Measurements from ENCODE around the gene SGTA. TPM values are rescaled to one million over a fixed set of nuclear protein-coding genes. Genes with fewer than 3 reads are reported as not detected.

Gene SGTA
- total RNA-seq, 1 donor from 2014 or later, result 25.6 TPM

- H3K9ac ChIP-seq (ENCODE audit: low read depth in 1 of 3, low read length in 3 of 3), result no peak within 1 kb of the TSS
- peaks cover 29 to 40% (median 38%) of the 10 kb centered on the region in 3 donors for H3K27me3 ChIP-seq (ENCODE audit: control insufficient read depth in 3 of 3, insufficient read depth in 3 of 3, low read length in 3 of 3)
- H3K4me3 ChIP-seq (ENCODE audit: low read length in 3 of 3), result no peak within 1 kb of the TSS
- H3K9me3 ChIP-seq (ENCODE audit: control insufficient read depth in 3 of 3, low read length in 3 of 3), result no peaks in the 10 kb centered on the region
- peaks cover 11 to 18% (median 15%) of the 10 kb centered on the region in 3 donors for H3K4me1 ChIP-seq (ENCODE audit: control insufficient read depth in 3 of 3, insufficient read depth in 3 of 3, low read length in 3 of 3)
- H3K27ac ChIP-seq (ENCODE audit: low read depth, low read length), result no peak within 1 kb of the TSS
- H3K36me3 ChIP-seq (ENCODE audit: control insufficient read depth in 3 of 3, insufficient read depth in 3 of 3, low read length in 3 of 3), result no peaks in the 10 kb centered on the region
Observed at GRCh38 chr19:2720777-2721569, 62.1 kb downstream of the SGTA start, which contains the start of gene DIRAS1. DIRAS1 (minus strand) TSS chr19:2721372; CDS start chr19:2717806, 3,566 bp downstream.

DNA sequence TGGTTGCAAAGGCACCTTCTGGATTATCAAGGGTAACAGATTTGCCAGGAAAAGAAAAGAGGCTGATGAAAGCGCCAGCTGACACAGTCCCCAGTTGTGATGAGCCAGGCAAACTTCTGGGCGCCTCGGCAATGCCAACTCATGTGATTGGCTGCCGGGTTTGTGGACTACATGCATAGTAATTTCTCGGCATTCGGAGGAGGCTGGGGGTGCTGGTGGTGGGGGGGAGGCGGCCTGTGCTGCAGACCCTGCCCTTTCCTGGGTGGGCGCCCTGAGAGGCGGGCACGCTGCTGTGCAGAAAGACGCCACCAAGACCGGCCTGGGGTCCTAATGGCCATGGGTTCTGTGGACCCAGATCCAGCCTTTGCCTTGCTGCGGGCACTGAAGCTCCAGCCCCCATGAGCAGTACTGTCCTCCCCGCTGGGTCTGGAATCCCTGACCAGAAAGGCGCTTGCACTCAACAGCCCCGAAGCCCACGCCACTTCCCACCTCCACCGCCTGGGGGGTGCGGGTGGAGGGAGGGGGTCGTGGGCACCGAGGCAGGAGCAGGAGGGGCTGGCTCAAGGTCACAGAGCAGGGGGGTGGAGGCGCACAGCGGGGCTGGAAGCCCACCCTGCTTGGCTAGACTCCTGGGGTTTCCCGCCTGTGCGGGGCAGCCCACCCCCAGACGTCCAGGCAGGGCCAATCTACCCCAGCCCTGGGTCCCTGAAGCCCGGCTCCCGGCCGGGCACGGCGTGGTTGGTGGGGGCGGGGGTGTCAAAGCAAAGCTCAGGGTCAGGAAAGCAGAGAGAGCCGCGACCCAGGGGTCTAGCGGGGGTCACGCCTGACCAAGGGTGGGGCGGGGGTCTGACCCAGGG, 62.9 kb downstream of the SGTA start:
- Histone ChIP-seq H3K27ac (ENCODE audit: low read depth, low read length) (no peak overlapping the region), H3K9me3 (ENCODE audit: control insufficient read depth in 3 of 3, low read length in 3 of 3) (peaks cover 3 to 5% (median 5%) of the 10 kb centered on the region in 3 donors), H3K36me3 (ENCODE audit: control insufficient read depth in 3 of 3, insufficient read depth in 3 of 3, low read length in 3 of 3) (no peaks in the 10 kb centered on the region), H3K27me3 (ENCODE audit: control insufficient read depth in 3 of 3, insufficient read depth in 3 of 3, low read length in 3 of 3) (peaks cover 24 to 42% (median 41%) of the 10 kb centered on the region in 3 donors), H3K4me3 (ENCODE audit: low read length in 3 of 3) (no peak overlapping the region), H3K4me1 (ENCODE audit: control insufficient read depth in 3 of 3, insufficient read depth in 3 of 3, low read length in 3 of 3) (peaks cover 11 to 18% (median 15%) of the 10 kb centered on the region in 3 donors), H3K9ac (ENCODE audit: low read depth in 1 of 3, low read length in 3 of 3) (no peak overlapping the region)

- H3K4me3 ChIP-seq (ENCODE audit: low read length in 3 of 3), result no peak overlapping the region
- H3K9me3 ChIP-seq (ENCODE audit: control insufficient read depth in 3 of 3, low read length in 3 of 3), result peaks cover 5 to 9% (median 6%) of the 10 kb centered on the region in 3 donors
- peaks cover 26 to 48% (median 40%) of the 10 kb centered on the region in 3 donors for H3K27me3 ChIP-seq (ENCODE audit: control insufficient read depth in 3 of 3, insufficient read depth in 3 of 3, low read length in 3 of 3)
- no peak overlapping the region for H3K27ac ChIP-seq (ENCODE audit: low read depth, low read length)
- H3K4me1 ChIP-seq (ENCODE audit: control insufficient read depth in 3 of 3, insufficient read depth in 3 of 3, low read length in 3 of 3), result peaks cover 11 to 18% (median 15%) of the 10 kb centered on the region in 3 donors
- H3K9ac ChIP-seq (ENCODE audit: low read depth in 1 of 3, low read length in 3 of 3), result no peak overlapping the region
- no peaks in the 10 kb centered on the region for H3K36me3 ChIP-seq (ENCODE audit: control insufficient read depth in 3 of 3, insufficient read depth in 3 of 3, low read length in 3 of 3)
Observed at GRCh38 chr19:2719232-2719735, 63.8 kb downstream of the SGTA start.

- no peaks in the 10 kb centered on the region for H3K36me3 ChIP-seq (ENCODE audit: control insufficient read depth in 3 of 3, insufficient read depth in 3 of 3, low read length in 3 of 3)
- H3K4me3 ChIP-seq (ENCODE audit: low read length in 3 of 3), result no peak overlapping the region
- peaks cover 26 to 45% (median 30%) of the 10 kb centered on the region in 3 donors for H3K27me3 ChIP-seq (ENCODE audit: control insufficient read depth in 3 of 3, insufficient read depth in 3 of 3, low read length in 3 of 3)
- H3K9ac ChIP-seq (ENCODE audit: low read depth in 1 of 3, low read length in 3 of 3), result no peak overlapping the region
- H3K9me3 ChIP-seq (ENCODE audit: control insufficient read depth in 3 of 3, low read length in 3 of 3), result peaks cover 5 to 9% (median 6%) of the 10 kb centered on the region in 3 donors
- H3K4me1 ChIP-seq (ENCODE audit: control insufficient read depth in 3 of 3, insufficient read depth in 3 of 3, low read length in 3 of 3), result peaks cover 8 to 11% (median 9%) of the 10 kb centered on the region in 3 donors
- no peak overlapping the region for H3K27ac ChIP-seq (ENCODE audit: low read depth, low read length)
Observed at GRCh38 chr19:2717638-2718541, 65.2 kb downstream of the SGTA start.

GRCh38 chr19:2716722-2717637, 66.1 kb downstream of the SGTA start:
- H3K27ac ChIP-seq (ENCODE audit: low read depth, low read length), result no peak overlapping the region
- peaks cover 4 to 6% (median 5%) of the 10 kb centered on the region in 3 donors for H3K4me1 ChIP-seq (ENCODE audit: control insufficient read depth in 3 of 3, insufficient read depth in 3 of 3, low read length in 3 of 3)
- no peak overlapping the region for H3K9ac ChIP-seq (ENCODE audit: low read depth in 1 of 3, low read length in 3 of 3)
- H3K36me3 ChIP-seq (ENCODE audit: control insufficient read depth in 3 of 3, insufficient read depth in 3 of 3, low read length in 3 of 3), result no peaks in the 10 kb centered on the region
- H3K4me3 ChIP-seq (ENCODE audit: low read length in 3 of 3), result no peak overlapping the region
- peaks cover 19 to 36% (median 20%) of the 10 kb centered on the region in 3 donors for H3K27me3 ChIP-seq (ENCODE audit: control insufficient read depth in 3 of 3, insufficient read depth in 3 of 3, low read length in 3 of 3)
- peaks cover 5 to 9% (median 6%) of the 10 kb centered on the region in 3 donors for H3K9me3 ChIP-seq (ENCODE audit: control insufficient read depth in 3 of 3, low read length in 3 of 3)

DNA sequence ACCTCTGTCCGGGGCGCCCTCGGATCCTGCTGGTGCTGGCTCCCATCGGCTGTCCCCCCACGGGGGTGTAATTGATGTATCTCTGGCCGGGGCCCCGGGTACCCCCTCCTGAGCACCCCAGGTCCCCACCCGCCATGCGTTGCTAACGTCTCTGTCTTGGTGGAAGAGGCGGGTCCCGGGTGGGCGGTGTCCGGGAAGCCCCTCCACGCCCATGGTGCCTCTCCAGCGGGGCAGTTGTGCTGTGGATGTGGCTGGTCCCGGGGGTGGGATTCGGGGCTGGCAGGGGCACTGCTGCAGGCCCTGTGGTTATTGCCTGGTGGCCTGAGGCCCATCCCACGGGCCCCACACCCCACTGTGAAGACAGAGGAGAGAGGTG, 66.8 kb downstream of the SGTA start:
- H3K4me1 ChIP-seq (ENCODE audit: control insufficient read depth in 3 of 3, insufficient read depth in 3 of 3, low read length in 3 of 3), result peaks cover 4 to 6% (median 5%) of the 10 kb centered on the region in 3 donors
- no peak overlapping the region for H3K4me3 ChIP-seq (ENCODE audit: low read length in 3 of 3)
- peaks cover 21 to 33% (median 24%) of the 10 kb centered on the region in 3 donors for H3K27me3 ChIP-seq (ENCODE audit: control insufficient read depth in 3 of 3, insufficient read depth in 3 of 3, low read length in 3 of 3)
- H3K9ac ChIP-seq (ENCODE audit: low read depth in 1 of 3, low read length in 3 of 3), result no peak overlapping the region
- no peak overlapping the region for H3K27ac ChIP-seq (ENCODE audit: low read depth, low read length)
- H3K36me3 ChIP-seq (ENCODE audit: control insufficient read depth in 3 of 3, insufficient read depth in 3 of 3, low read length in 3 of 3), result no peaks in the 10 kb centered on the region
- H3K9me3 ChIP-seq (ENCODE audit: control insufficient read depth in 3 of 3, low read length in 3 of 3), result peaks cover 5 to 9% (median 6%) of the 10 kb centered on the region in 3 donors

DNA sequence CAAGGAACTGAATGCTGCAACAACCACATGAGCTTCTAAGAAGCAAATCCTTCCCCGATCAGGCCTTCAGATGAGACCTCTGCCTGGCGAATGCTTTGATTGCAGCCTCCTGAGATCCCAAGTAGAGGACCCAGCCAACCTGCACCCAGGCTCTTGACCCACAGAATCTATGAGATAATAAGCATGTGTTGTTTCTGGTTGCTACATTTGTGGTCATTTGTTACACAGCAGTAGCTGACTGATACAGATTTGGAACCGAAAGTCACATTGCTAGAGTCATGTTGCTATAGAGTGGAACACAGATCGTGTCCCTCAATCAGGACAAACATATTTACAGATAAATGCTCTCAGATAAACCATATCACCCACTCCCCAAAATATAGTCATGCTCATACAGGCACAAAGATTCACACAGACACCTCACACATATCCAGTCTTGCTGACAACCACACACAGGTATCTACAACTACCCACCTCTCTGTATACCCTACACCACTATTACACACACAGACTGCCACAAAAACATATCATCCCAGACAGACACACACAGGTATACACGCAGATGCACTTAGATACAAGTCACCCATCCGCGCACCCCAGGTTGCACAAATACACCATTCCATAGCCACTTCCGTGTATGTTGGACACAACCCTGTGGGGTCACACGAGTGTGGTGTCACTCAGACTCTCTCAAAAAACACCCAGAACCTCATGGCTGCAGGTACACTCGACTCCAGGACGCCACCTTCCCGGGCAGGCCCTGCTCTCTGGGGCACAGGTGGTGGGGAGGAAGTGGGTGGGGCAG, 67.4 kb downstream of the SGTA start:
- Histone ChIP-seq H3K9ac (ENCODE audit: low read depth in 1 of 3, low read length in 3 of 3) (no peak overlapping the region), H3K27ac (ENCODE audit: low read depth, low read length) (no peak overlapping the region), H3K36me3 (ENCODE audit: control insufficient read depth in 3 of 3, insufficient read depth in 3 of 3, low read length in 3 of 3) (no peaks in the 10 kb centered on the region), H3K4me1 (ENCODE audit: control insufficient read depth in 3 of 3, insufficient read depth in 3 of 3, low read length in 3 of 3) (peaks cover 4 to 6% (median 5%) of the 10 kb centered on the region in 3 donors), H3K9me3 (ENCODE audit: control insufficient read depth in 3 of 3, low read length in 3 of 3) (peaks cover 5 to 9% (median 6%) of the 10 kb centered on the region in 3 donors), H3K27me3 (ENCODE audit: control insufficient read depth in 3 of 3, insufficient read depth in 3 of 3, low read length in 3 of 3) (peaks cover 21 to 37% (median 26%) of the 10 kb centered on the region in 3 donors), H3K4me3 (ENCODE audit: low read length in 3 of 3) (no peak overlapping the region)
